ENCODE results near the gene SPATA13. TPM values are rescaled to one million over a fixed set of nuclear protein-coding genes. Genes with fewer than 3 reads are reported as not detected.

SPATA13 gene
- total RNA-seq, 1 donor from 2014 or later, result 8.4 TPM

DNA sequence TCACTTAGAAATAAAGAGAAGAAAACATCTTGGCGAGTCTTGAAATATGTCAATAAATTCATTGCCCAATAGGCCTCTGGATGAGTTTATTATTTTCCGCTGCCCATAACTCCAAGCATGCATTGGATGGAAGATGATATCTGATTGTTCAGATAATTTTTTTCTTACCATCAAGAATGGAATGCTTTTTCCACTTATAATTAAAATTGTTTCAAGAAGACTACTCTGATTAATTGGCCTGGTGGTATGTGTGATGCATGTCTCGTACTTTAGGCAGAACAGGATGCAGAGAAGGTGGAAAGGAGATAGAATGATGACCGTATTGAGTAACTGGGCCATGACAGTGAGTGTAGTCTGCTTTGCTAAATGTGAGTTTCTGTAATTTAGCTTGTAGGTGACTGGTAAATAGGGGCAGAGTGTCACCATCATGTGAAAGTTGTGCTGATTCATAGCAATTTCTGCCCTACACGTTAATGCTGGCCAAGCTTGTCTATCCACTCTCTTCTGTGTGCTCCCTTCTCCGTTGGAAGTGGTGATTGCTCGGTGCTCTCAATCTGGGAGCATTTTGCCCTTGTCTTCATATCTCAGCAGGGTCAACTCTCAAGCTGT is 13.5 kb upstream of the SPATA13 start:
- TF ChIP-seq, protein P1, sequence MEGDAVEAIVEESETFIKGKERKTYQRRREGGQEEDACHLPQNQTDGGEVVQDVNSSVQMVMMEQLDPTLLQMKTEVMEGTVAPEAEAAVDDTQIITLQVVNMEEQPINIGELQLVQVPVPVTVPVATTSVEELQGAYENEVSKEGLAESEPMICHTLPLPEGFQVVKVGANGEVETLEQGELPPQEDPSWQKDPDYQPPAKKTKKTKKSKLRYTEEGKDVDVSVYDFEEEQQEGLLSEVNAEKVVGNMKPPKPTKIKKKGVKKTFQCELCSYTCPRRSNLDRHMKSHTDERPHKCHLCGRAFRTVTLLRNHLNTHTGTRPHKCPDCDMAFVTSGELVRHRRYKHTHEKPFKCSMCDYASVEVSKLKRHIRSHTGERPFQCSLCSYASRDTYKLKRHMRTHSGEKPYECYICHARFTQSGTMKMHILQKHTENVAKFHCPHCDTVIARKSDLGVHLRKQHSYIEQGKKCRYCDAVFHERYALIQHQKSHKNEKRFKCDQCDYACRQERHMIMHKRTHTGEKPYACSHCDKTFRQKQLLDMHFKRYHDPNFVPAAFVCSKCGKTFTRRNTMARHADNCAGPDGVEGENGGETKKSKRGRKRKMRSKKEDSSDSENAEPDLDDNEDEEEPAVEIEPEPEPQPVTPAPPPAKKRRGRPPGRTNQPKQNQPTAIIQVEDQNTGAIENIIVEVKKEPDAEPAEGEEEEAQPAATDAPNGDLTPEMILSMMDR (IDR thresholded peaks at IDR 0.05; ENCODE audit: borderline replicate concordance), result no peak
- H3K27me3 ChIP-seq (ENCODE audit: low read depth), result peaks cover 12% of the 10 kb centered on the region
- DNase-seq, result no peak
- no peaks in the 10 kb centered on the region for H3K36me3 ChIP-seq
- no peak overlapping the region for H3K4me3 ChIP-seq
- peaks cover 5% of the 10 kb centered on the region for H3K4me1 ChIP-seq
- H3K27ac ChIP-seq (replicated peaks), result no peak overlapping the region
- H3K9me3 ChIP-seq (replicated peaks), result no peaks in the 10 kb centered on the region
- intact Hi-C loops (cut with micrococcal nuclease), result no loop called here

DNA sequence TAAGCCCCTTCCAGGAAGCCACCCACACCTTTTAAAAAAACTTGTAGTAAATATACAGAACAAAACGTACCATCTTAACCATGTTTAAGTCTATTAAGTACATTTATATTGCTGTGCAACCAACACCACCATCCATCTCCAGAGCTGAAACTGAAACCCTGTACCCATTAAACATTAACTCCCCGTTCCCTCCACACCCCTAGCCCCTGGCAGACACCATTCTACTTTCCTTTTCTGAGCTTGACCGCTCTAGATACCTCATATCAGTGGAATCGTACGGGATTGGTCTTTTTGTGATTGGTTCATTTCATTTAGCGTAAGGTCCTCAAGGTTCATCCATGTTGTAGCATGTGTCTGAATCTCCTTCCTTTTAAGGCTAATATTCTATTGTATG is 13.0 kb upstream of the SPATA13 start:
- H3K27ac ChIP-seq (replicated peaks), result no peak overlapping the region
- peaks cover 12% of the 10 kb centered on the region for H3K27me3 ChIP-seq (ENCODE audit: low read depth)
- H3K4me3 ChIP-seq, result no peak overlapping the region
- H3K4me1 ChIP-seq, result peaks cover 5% of the 10 kb centered on the region
- DNase-seq, result no peak
- intact Hi-C loops (cut with micrococcal nuclease), result no loop called here
- no peaks in the 10 kb centered on the region for H3K9me3 ChIP-seq (replicated peaks)
- TF ChIP-seq, protein P1 (IDR thresholded peaks at IDR 0.05; ENCODE audit: borderline replicate concordance), result no peak
- no peaks in the 10 kb centered on the region for H3K36me3 ChIP-seq

DNA sequence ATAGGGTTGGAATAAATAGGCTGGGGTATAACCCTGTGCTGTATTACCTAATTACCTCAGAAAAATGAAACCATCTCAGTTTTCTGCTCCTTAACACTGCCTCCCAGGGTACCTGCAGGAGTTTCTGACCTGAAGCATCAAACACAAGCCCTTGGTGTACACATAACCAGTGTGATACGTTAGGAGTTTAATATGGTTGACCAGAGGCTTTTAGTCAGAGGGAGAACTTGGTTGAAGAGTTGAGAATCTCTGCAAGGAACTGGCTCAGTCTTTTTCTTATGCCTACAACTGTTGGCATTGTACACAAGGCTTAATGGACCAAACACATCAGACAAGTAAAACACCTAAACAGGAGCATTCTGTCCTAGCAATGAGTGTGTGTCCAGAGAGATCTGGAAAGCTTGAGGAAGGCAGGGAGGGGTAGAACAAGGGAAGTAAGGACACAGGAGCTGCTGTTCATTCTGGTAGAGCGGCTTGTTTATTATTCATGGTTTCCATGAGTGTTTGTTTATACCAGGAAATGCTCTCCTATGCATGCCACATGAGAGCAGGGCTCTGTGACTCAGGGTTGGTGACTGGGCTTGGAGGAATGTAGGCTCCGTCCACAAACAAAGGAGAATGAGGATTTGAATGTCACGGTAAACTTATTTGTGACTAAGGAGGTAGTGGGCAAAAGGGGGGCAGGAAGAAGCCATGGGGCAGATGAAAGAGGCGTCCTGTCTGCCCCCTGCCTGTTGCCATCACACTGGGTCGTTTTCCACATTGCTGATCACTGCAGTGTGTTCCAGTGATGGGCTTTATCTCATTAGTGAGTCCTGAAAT is 11.9 kb upstream of the SPATA13 start:
- no peak for DNase-seq
- Histone ChIP-seq H3K27ac (replicated peaks) (no peak overlapping the region), H3K4me1 (no peaks in the 10 kb centered on the region)

DNA sequence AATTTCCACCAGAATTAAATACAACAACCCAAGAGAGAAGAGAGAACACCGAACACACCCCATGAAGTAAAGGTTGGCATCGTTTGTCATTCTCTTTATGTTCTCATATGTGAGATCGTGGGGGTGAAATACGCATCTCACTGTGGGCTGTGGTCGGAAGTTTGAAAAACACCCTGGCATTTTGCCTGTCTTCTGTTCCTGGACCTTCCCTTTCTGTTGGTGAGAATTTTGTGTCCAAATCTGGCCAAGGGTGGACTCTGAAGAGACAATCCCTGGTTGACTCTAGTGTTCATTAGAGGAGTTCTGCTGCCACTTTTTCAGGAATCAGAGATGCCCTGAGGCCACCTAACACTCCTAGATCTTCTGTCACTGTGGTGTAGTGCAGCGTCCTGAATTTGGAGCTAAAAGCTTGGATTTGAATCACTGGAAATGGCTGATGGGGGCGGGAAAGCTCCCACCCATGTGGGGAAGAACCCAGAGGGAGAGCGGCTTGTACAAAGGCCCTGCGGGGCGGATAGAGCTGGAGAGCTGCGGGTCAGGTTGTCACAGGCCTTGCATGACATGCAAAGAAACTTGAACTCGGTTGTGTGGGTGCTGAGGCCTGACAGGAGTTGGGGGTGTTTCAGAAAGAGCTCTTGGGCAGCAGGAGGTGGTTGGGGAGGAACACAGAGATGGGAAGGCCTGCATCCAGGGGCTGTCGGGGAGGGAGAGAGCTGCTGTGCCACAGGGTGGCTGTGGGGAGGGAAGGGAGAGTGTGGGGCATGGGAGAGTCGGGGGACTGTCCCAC is 11.1 kb upstream of the SPATA13 start:
- H3K36me3 ChIP-seq, result no peaks in the 10 kb centered on the region
- H3K4me3 ChIP-seq, result no peak overlapping the region
- DNase-seq, result no peak
- TF ChIP-seq, protein P1 (IDR thresholded peaks at IDR 0.05; ENCODE audit: borderline replicate concordance), result no peak
- no peaks in the 10 kb centered on the region for H3K4me1 ChIP-seq
- H3K9me3 ChIP-seq (replicated peaks), result no peaks in the 10 kb centered on the region
- peaks cover 12% of the 10 kb centered on the region for H3K27me3 ChIP-seq (ENCODE audit: low read depth)
- intact Hi-C loops (cut with micrococcal nuclease), result no loop called here
- no peak overlapping the region for H3K27ac ChIP-seq (replicated peaks)

More for the DNA sequence above, 11.9 kb upstream of the SPATA13 start:
- Histone ChIP-seq H3K36me3 (no peaks in the 10 kb centered on the region), H3K9me3 (replicated peaks) (no peaks in the 10 kb centered on the region), H3K27me3 (ENCODE audit: low read depth) (peaks cover 12% of the 10 kb centered on the region), H3K4me3 (no peak overlapping the region)
- intact Hi-C loops (cut with micrococcal nuclease), result no loop called here
- TF ChIP-seq, protein P1 (IDR thresholded peaks at IDR 0.05; ENCODE audit: borderline replicate concordance), result no peak

DNA sequence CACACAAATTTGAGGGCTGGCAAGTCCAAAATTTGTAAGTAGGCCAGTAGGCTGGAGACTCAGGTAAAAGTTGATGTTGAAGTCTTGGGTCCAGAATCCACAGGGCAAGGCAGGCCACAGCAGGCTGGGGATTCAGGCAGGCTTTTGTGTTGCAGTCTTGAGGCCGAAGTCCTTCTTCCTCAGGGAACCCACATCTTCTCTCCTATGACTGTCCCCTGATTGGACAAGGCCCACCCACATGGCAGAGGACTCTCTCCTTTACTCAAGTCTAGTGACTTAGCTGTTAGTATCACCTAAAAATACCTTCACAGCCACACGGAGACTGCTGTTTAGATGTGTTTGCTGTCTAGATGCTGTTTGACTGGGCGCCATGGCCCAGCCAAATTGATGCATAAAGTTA is 9.9 kb upstream of the SPATA13 start:
- Histone ChIP-seq H3K27ac (replicated peaks) (no peak overlapping the region), H3K9me3 (replicated peaks) (no peaks in the 10 kb centered on the region), H3K27me3 (ENCODE audit: low read depth) (peaks cover 12% of the 10 kb centered on the region), H3K4me1 (no peaks in the 10 kb centered on the region), H3K4me3 (no peak overlapping the region), H3K36me3 (no peaks in the 10 kb centered on the region)
- no peak for DNase-seq
- intact Hi-C loops (cut with micrococcal nuclease), result no loop called here
- TF ChIP-seq, protein P1 (IDR thresholded peaks at IDR 0.05; ENCODE audit: borderline replicate concordance), result no peak

Measured in left ventricle myocardium inferior (tissue), 1 donor.